GM21619 (cell line): ENCODE data around the gene TENM4.

ENCODE experiments used
- ATAC-seq: cut with Tn5 transposase; IDR thresholded peaks from one replicate; pipeline ENCODE4 v1.9.1; 2021; ENCODE audit not compliant: unreplicated experiment

Gene TENM4

DNA sequence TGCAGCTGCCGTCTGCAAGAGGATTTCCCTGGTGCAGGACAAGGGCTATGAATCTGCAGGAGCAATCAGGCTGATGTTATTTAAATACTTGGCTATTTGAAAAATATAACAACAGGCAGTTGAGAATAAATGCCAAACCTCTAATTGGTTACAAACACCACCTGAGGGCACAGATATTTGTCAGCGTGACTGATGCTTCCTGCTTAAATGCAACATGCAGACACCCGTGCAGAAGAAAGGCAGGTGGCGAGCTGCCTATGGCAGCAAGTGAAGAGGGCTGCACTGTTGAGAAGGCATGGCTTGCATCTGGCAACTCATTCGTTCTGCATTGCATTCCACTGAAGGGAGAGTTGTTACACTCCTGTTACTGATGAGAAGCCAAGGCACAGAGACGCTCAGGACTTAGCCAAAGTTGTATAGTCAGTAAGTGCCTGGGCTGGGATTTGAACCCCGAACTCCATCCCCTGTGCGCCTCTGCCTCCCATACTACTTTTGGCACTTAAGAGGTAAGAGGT lies 350.6 kb downstream of the TENM4 start:
- no peak for ATAC-seq

DNA sequence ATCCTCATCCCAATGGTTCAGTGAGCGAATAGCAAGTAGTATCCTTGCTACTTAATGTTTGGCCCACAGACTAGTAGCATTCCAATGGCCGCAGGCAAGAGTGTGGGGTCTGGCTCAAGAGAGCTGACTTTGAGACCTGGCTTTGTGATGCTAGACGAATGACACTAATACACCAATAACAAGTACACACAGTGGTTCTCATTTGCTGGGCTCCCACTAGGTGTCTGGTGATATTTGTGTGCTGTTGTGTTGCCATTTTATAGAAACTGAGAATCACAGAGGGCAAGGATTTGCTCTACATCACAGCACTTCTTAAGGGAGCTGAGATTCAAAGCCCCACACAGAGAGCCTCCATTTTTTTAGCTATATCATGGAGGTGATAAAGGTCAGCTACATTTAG lies 351.2 kb downstream of the TENM4 start:
- no peak for ATAC-seq

DNA sequence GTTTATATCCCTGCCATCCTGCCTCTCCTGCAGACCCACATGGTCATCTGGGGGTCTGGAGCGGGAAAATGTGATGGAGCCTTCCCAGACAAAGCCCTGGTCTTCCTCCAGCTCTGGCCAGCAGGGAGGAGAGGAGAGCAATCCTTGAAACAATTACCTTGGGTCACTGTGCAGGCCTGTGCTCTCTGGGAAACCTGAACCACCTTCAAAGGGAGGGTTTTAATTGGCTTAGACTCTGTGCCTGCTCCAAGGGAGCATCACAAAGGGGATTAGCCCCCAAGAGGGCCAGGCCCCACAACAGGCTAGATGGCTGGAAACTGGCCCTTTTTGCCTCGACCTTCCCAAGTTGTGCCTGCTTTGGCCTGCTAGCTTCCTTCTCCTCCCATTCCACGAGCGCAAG lies 351.9 kb downstream of the TENM4 start:
- ATAC-seq: no peak

DNA sequence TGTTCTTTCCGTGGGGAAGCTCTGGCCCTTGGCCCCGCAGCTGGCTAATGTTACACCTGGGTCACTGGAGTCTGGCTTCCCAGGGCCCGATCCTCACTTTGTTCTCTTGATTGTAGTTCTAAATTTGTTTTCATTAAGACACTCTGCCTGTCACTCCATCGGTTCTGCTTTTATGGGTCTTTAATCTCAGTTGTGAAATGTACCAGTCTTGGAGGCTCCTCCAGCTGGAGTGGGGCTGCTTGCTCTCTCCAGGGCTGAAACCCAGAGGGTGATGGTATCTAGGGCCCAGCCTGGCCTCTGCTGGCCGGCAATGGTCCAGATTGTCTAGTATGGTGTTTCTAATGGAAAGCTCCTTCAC lies 352.9 kb downstream of the TENM4 start:
- no peak for ATAC-seq

DNA sequence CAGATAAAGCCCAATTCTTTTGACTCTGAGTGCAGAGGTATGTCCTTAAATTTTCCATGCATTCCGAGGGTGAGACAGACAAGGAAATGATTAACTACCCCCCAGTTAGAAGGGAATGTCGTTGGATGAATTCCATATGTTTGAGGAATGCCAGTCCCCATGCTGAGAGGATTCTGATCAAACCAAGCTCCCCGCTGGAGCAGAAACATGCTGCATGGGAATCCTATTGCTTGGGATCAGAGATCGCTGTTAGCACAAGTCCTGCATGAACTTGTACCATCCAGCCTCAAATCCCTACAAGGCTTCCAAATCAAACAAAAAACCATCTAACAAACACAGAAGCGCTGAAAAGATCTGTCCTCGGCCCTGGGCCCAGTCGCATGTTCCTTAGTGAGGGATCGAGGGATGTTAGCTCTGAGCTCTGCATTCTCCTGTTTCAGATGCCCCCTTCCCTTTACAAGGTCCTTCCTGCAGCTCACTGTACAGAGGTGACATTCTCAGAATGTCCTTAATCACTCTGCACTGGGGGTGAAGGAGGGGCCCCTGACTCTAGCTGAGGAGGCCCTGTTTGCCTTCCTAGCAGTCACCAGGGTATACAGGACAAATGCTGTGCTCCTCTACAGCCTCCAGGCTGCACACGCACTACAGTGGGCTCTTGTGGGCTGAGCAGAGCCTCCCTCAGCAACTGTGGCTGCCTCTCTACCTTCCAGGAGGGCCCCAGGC lies 353.4 kb downstream of the TENM4 start:
- no peak for ATAC-seq

GRCh38 chr11:79086056-79086455 lies 354.8 kb downstream of the TENM4 start:
- no peak for ATAC-seq

GRCh38 chr11:79084382-79084781 lies 356.4 kb downstream of the TENM4 start:
- no peak for ATAC-seq

- ATAC-seq: no peak
Observed at GRCh38 chr11:79083352-79083751, 357.5 kb downstream of the TENM4 start.

DNA sequence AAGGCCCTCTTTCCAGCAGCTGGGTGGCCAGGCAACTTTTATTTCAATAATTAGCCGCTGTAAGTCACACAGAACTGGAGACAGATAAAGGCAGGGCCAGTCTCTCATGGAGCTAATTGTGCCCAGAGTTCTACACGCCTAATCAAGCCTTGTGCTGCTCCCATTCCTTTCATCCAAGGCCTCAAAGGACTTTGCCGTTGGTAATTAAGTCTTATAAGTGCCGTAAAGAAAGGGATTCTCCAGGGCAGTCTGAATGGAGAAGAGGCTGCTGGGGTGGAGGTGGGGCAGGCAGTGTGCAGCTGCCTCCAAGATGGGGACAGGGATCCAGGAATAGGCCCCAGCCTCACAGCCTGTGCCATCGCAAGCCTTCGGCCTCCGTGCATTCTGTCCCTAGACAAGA lies 357.9 kb downstream of the TENM4 start:
- no peak for ATAC-seq

DNA sequence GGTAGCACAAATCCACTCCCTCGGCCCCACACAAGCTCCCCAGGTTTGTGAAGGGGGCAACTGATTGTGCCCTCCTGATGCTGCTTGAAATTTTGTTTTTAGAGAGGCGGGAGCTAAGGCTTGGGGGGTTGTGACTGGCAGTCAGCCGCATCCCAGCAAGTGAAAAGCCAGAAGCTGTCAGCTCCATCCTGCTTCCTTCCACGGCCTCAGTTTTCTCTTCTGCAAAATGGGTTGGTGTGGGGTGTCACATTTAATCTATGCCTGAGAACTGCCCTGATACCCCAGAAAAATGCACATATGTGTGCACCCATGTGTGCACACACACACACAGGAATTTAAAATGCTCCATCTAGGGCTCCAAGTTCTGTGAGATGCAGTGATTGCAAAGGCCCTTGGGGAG lies 358.6 kb downstream of the TENM4 start:
- no peak for ATAC-seq

DNA sequence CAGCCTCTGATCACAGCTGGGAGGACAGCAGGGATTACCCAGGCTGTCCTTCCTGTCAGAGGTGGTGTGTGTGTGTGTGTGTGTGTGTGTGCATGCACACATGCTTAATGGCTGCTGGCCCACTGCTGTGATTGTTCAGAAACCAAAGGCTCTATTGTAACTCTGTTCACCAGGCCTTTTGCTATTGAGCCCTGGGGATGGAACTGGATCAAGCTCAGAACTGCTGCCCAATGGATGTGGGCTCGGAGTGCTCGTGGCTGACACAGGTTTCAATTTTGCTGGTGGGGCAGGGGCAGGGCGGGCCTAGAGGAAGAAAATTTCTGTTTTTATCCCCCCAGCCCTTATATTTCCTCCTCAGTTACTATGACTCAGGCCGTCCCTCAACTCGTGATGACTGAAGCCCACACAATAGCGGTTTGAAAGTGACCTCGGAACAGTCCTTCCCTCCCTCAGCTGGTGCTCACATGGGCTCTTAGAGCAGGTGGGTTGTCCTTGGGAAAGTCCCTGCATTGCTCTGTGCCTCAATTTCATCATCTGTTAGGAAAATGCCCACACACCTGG lies 359.3 kb downstream of the TENM4 start:
- no peak for ATAC-seq

DNA sequence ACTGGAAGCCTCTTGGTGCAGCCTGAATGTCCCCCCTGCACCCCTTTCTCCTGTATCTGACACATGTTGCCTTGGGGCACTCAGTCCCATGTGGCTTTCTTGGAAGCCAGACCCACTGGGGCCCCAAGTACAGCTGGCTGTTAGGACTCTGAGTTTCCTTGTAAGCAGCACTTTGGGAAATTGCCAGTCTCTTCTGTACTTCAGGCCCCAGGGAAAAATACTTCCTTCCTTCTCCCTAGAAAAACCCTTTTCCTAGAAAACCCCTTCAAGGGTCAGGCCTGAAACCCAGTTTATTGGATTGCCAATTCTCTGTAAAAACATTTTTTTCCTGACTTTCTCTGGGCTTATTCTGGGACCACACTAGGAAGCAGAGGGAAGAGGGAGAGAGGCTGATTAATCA lies 360.3 kb downstream of the TENM4 start:
- no peak for ATAC-seq

- ATAC-seq: no peak
Observed at GRCh38 chr11:79078999-79079398, 361.8 kb downstream of the TENM4 start.

GRCh38 chr11:79078456-79078855 lies 362.4 kb downstream of the TENM4 start:
- ATAC-seq: no peak

DNA sequence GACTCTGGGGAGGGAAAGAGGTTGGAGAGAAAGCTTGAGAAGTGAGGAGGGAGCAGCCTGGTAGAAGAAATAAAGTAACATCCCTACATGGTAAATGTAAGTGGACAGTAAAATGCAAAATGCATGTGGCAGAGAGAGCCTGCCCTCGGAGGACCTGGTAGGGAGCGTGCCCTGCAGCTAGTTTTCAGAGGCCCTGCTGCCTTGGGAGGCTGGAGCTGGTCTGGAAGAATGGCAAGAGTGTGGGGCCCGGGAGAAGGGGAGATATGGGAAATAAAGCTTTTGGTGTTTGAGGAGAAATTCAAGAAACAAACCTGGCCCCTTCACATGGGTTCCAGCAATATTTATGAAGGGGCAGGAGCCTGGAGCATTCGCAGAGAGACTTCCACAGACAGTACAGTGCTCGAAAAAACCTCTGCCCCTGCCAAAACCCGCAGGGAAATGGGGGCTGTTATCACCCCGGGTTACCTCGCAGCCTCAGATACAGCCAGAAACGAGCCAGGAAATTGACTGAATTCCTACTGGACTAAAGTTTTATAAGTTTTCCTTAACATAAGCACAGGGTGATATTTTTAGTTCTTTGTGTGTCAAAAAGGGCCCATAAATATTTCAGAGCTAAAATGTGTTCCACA lies 363.0 kb downstream of the TENM4 start:
- no peak for ATAC-seq

- ATAC-seq: no peak
Observed at GRCh38 chr11:79076526-79077115, 364.2 kb downstream of the TENM4 start.

DNA sequence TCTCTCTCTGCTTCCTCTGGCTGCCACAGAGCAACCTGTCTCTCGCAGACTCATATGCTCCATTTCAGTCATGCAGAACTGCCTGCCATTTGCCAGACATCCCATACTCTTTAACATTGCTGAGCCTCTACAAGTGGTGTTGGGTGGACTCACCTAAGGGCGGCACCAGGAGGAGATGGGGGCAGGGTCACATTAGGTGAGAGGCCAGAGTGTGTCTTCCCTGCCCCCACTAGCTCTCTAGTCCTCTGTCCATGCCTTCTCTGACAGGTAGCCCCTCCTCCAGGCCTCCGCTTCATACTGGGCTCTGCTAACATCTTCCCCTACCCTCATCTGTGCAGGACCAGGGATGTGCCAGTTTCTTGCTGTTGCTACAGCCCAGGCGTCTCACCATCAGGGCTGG lies 366.3 kb downstream of the TENM4 start:
- ATAC-seq: no peak

DNA sequence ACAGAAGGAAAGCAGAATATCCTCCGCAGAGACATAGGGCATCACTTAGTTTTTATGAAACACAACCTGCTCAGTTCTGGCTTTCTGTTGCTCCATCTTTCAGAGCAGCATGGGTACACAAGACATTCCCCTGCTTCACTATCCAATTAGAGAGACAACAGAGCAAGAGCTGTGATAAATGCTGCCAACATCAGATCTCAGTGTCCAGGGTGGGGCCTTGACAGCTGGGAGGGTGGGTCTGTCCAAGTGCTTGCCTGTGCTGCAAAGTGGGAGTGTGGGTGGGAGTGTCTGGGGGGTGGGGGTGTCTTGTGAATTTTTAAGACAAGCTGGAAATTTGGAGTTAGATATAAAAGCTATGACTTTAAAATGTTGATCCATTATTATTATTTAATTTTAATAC lies 369.6 kb downstream of the TENM4 start:
- no peak for ATAC-seq

DNA sequence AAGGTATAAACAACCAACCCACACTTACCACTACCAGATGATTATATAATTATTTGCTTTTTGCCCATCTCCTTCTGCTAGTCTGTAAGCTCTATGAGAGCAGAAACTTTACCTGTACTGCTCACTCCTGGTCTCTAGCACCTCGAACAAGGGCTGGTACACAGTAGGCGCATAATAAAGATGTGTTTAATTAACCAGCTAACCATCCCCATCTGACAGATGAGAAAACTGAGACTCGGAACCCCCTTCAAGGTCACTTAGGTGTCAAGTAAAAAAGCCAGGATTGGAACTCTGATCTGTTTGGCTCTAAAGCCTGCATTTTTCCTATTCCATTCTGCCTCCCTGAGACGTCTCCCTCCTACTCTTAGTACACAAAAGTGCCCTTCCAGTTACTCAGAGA lies 370.3 kb downstream of the TENM4 start:
- ATAC-seq: no peak

- no peak for ATAC-seq
Observed at GRCh38 chr11:79069504-79069903, 371.3 kb downstream of the TENM4 start.

- no peak for ATAC-seq
Observed at GRCh38 chr11:79068356-79068755, 372.5 kb downstream of the TENM4 start.

DNA sequence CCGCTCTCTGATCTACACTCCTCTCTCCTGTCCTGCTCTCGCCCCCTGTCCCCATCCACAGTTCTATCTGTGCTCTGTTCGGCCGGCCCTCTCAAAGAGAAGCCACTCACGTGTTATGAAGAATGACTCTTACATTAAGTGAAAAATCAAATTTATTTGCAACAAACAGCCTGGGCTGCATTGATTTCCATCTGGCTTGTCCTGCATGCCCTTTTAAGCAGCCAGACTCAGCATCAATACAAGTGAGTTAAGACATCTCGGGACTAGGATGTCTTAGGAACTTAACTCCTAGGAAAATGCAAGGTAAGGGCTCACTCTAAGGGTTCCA lies 373.5 kb downstream of the TENM4 start:
- ATAC-seq: no peak
